GM12878 (cell line): ENCODE measurements around the gene COL9A1. TPM values are rescaled to one million over a fixed set of nuclear protein-coding genes. Genes with fewer than 3 reads are reported as not detected.

Experiments
- ATAC-seq: fragments of 200-7000 bp; cut with Tn5 transposase; 3 replicates; pipeline ENCODE4 v1.9.1; 2020; ENCODE audit warnings: mild to moderate bottlenecking, moderate library complexity
- BruUV-seq: library from RNA; stranded (reverse); fragments of 400-500 nt; replicated peaks from 2 replicates; lab custom pipeline; 2021; lab: Mats Ljungman, UMichigan
- CTCF ChIA-PET: fragments of 300-600 bp; sonication (Branson Sonifier 250); formaldehyde crosslinking; extraction: SDS; loops from one replicate; lab custom pipeline; 2021; ENCODE audit warnings: inconsistent platforms; lab: Yijun Ruan, JAX
- POLR2A ChIA-PET: fragments of 350-600 bp; formaldehyde crosslinking; extraction: SDS; loops from one replicate; lab custom pipeline; 2021; ENCODE audit warnings: inconsistent platforms; lab: Charles Lee
- RAD21 ChIA-PET: fragments of 300-600 bp; sonication (Branson Sonifier 250); formaldehyde crosslinking; loops from one replicate; lab custom pipeline; 2023; ENCODE audit warnings: antibody characterized with exemption; ENCODE audit not compliant: unreplicated experiment; lab: Charles Lee
- SMC1A ChIA-PET: fragments of 300-600 bp; sonication (Branson Sonifier 250); formaldehyde crosslinking; loops from one replicate; lab custom pipeline; 2023; ENCODE audit not compliant: unreplicated experiment, uncharacterized antibody; lab: Charles Lee
- DNase-seq: peaks from one replicate; pipeline ENCODE4 v3.0.0-alpha.2; 2011; ENCODE audit warnings: low read depth, low spot score
- FAIRE-seq: peaks from 3 replicates; lab custom pipeline; 2011; peaks lifted over from hg19 to GRCh38; lab: Jason Lieb, UNC
- H2AFZ ChIP-seq: 2 replicates; pipeline ENCODE4 v1.6.0; 2011; ENCODE audit warnings: low read depth, low read length, control low read depth; ENCODE audit not compliant: control insufficient read depth
- H3K27ac ChIP-seq: 2 replicates; pipeline ENCODE4 v1.5.1; 2011; ENCODE audit warnings: control low read depth; ENCODE audit not compliant: control insufficient read depth, insufficient read depth
- H3K27me3 ChIP-seq, 2 experiments: replicated peaks in 1 of 2; 2 replicates each; pipeline versions ENCODE4 v1.6.0 to v1.6.1; 2011; ENCODE audit warnings: low read length in 1 of 2; ENCODE audit not compliant: control insufficient read depth in 2 of 2, insufficient read depth in 2 of 2
- H3K36me3 ChIP-seq, 2 experiments: 2 replicates each; pipeline ENCODE4 v1.5.1; 2011; ENCODE audit warnings: low read length in 1 of 2; ENCODE audit not compliant: control insufficient read depth in 2 of 2, insufficient read depth in 2 of 2
- H3K4me1 ChIP-seq: 2 replicates; pipeline ENCODE4 v1.6.1; 2011; ENCODE audit warnings: mild to moderate bottlenecking, low read length, moderate library complexity, mixed read lengths; ENCODE audit not compliant: control insufficient read depth, insufficient read depth
- H3K4me2 ChIP-seq: 2 replicates; pipeline ENCODE4 v1.6.0; 2011; ENCODE audit warnings: control low read depth; ENCODE audit not compliant: control insufficient read depth, insufficient read depth
- H3K4me3 ChIP-seq: fragments of 200-600 bp; sonication (generic); 2 replicates; pipeline ENCODE4 v1.5.1; 2016
- H3K79me2 ChIP-seq: 2 replicates; pipeline ENCODE4 v1.6.0; 2011; ENCODE audit warnings: low read length; ENCODE audit not compliant: control insufficient read depth, insufficient read depth
- H3K9ac ChIP-seq: 2 replicates; pipeline ENCODE4 v1.8.0; 2011; ENCODE audit warnings: low read length, control low read depth, mixed read lengths; ENCODE audit not compliant: control insufficient read depth, insufficient read depth
- H3K9me3 ChIP-seq: replicated peaks from 3 replicates; pipeline ENCODE4 v1.5.1; 2011; ENCODE audit warnings: mild to moderate bottlenecking, low read length; ENCODE audit not compliant: control insufficient read depth, insufficient read depth
- H4K20me1 ChIP-seq: 2 replicates; pipeline ENCODE4 v1.6.0; 2011; ENCODE audit not compliant: control insufficient read depth, insufficient read depth
- DPF2 ChIP-seq: fragments of 450-650 bp; IDR thresholded peaks from 2 replicates; pipeline ENCODE4 v1.6.1; 2017; ENCODE audit warnings: mild to moderate bottlenecking
- MTA2 ChIP-seq: fragments of 450-650 bp; IDR thresholded peaks from 2 replicates; pipeline ENCODE4 v1.6.1; 2016; ENCODE audit warnings: low read depth, mild to moderate bottlenecking, moderate library complexity
- NR2F1 ChIP-seq: fragments of 450-650 bp; conservative IDR thresholded peaks from 2 replicates; pipeline ENCODE4 v1.6.1; 2017; ENCODE audit warnings: mild to moderate bottlenecking
- PAX5 ChIP-seq: IDR thresholded peaks from 2 replicates; pipeline ENCODE4 v1.6.1; 2011; ENCODE audit warnings: low read depth, low read length, borderline replicate concordance
- PBX3 ChIP-seq: IDR thresholded peaks from 2 replicates; pipeline ENCODE4 v1.6.1; 2011; ENCODE audit warnings: mild to moderate bottlenecking, low read depth, low read length, moderate library complexity; ENCODE audit not compliant: insufficient replicate concordance
- PKNOX1 ChIP-seq: fragments of 450-650 bp; IDR thresholded peaks from 2 replicates; pipeline ENCODE4 v1.6.1; 2016; ENCODE audit warnings: mild to moderate bottlenecking
- SKIL ChIP-seq: fragments of 450-650 bp; IDR thresholded peaks from 2 replicates; pipeline ENCODE4 v1.6.1; 2017; ENCODE audit warnings: mild to moderate bottlenecking, low read depth, inconsistent platforms; ENCODE audit not compliant: poor library complexity, severe bottlenecking
- STAT3 ChIP-seq: IDR thresholded peaks from 2 replicates; pipeline ENCODE4 v1.6.1; 2011; ENCODE audit warnings: low read depth, low read length, improper control_type of control experiment
- SUZ12 ChIP-seq: fragments of 200-600 bp; sonication (generic); IDR thresholded peaks from one replicate; pipeline ENCODE4 v1.6.1; 2018; ENCODE audit warnings: antibody characterized with exemption, mild to moderate bottlenecking; ENCODE audit not compliant: unreplicated experiment
- ZNF217 ChIP-seq: fragments of 450-650 bp; IDR thresholded peaks from 2 replicates; pipeline ENCODE4 v1.6.1; 2017; ENCODE audit warnings: antibody characterized with exemption, mild to moderate bottlenecking
- WGBS: methylation state at CpG from one replicate; pipeline ENCODE4 v1.1.6; 2016; ENCODE audit warnings: low lambda C conversion rate; ENCODE audit not compliant: insufficient replicate concordance, insufficient coverage; ENCODE audit errors: missing lambda C conversion rate; 5-methylcytosine and 5-hydroxymethylcytosine counted together
- in situ Hi-C: fragments of 300-500 bp; cut with MboI; formaldehyde crosslinking; loops from 9 replicates; pipeline ENCODE4 v1.14.3; 2018; ENCODE audit warnings: mixed read lengths
- intact Hi-C: fragments of 100-400 bp; cut with micrococcal nuclease; formaldehyde crosslinking; loops from one replicate; pipeline ENCODE4 v1.14.2; 2022; ENCODE audit not compliant: unreplicated experiment
- polyA plus RNA-seq, 11 experiments: library from polyadenylated mRNA; depleted of rRNA in 4 of 11; unstranded in 6 of 11; stranded (reverse) in 5 of 11; fragments of >200 nt; fragmentation: Nextera tagmentation in 4 of 11; fragmentation: Illumina TruSeq in 1 of 11; extraction: Ambion mirVana in 4 of 11; extraction: Trizol in 1 of 11; gene quantifications; 1 replicate in 1 of 11; 2 replicates in 10 of 11; pipeline versions ENCODE4 v1.2.1 to v1.2.3, GENCODE V29; 2011 to 2016; ENCODE audit warnings: inconsistent platforms in 2 of 11, missing spikeins in 2 of 11, low read depth in 1 of 11
- total RNA-seq, 4 experiments: library from RNA; depleted of rRNA in 3 of 4; stranded (reverse); fragments of >200 nt in 3 of 4; fragmentation: Illumina TruSeq in 1 of 4; extraction: Trizol in 1 of 4; gene quantifications; 2 replicates each; pipeline versions ENCODE4 v1.2.1 to v1.2.3, GENCODE V29; 2013 to 2021

The COL9A1 gene
- total and polyA plus RNA-seq, 10 of the 15 experiments (the other 5 are each of a cell fraction or from before 2014, with no cell fraction given), result not detected

GRCh38 chr6:70270287-70271005 lies 32.4 kb downstream of the COL9A1 start:
- Histone ChIP-seq H3K79me2 (no peaks in the 10 kb centered on the region), H3K27ac (no peak overlapping the region), H3K27me3 (no peaks in the 10 kb centered on the region)
- ATAC-seq, result peak; percentile 97
- RAD21 ChIA-PET, result interaction anchor here (1.2 kb wide), 1 partner anchor 50 kb away, joined by 3 read pairs; no protein-coding TSS in a partner anchor
- TF ChIP-seq MTA2, result peak; percentile 38; the same call in 1 of the 2 replicates
- TF ChIP-seq SKIL, result no peak
- peak; percentile 69 for TF ChIP-seq PAX5
- no peak for TF ChIP-seq PKNOX1
- TF ChIP-seq PBX3, result peak; percentile 35
- TF ChIP-seq STAT3, result no peak
- TF ChIP-seq NR2F1, result peak; percentile 67; the same call in 1 of the 2 replicates
- no peak for TF ChIP-seq ZNF217
- no peak for TF ChIP-seq SUZ12
- peak; percentile 56; the same call in 1 of the 2 replicates for TF ChIP-seq DPF2
- TF ChIP-seq, all 136 proteins: peak for 5
- Histone ChIP-seq H3K36me3 (no peaks in the 10 kb centered on the region), H3K9ac (no peak overlapping the region), H3K9me3 (no peaks in the 10 kb centered on the region), H2AFZ (no peak overlapping the region), H3K4me3 (no peak overlapping the region), H3K4me2 (no peak overlapping the region), H4K20me1 (no peaks in the 10 kb centered on the region), H3K4me1 (no peaks in the 10 kb centered on the region; the same call in 1 of the 2 replicates)
- in situ Hi-C loops (no loop called here), intact Hi-C loops (no loop called here)
- BruUV-seq, result no TSS peak
- CTCF ChIA-PET, result interaction anchor here (0.8 to 2.6 kb wide), 5 partner anchors 39 to 653 kb away, joined by 3 to 11 read pairs (median 4); no protein-coding TSS in a partner anchor
- FAIRE-seq (peak; percentile 64), DNase-seq (peak; percentile 11)
- 0% methylated on average over 8 of the region's 8 CpGs for WGBS
- SMC1A ChIA-PET, result interaction anchor here (0.9 to 1.7 kb wide), 2 partner anchors 31 to 39 kb away, joined by 3 to 8 read pairs; no protein-coding TSS in a partner anchor
- POLR2A ChIA-PET, result no interaction called here
